HS-5 (cell line): ENCODE data around the gene CLCN7.

Source experiments
- DNase-seq: peaks from one replicate; pipeline ENCODE4 v3.0.0-alpha.2; 2012; ENCODE audit warnings: low read depth

The CLCN7 gene

DNA sequence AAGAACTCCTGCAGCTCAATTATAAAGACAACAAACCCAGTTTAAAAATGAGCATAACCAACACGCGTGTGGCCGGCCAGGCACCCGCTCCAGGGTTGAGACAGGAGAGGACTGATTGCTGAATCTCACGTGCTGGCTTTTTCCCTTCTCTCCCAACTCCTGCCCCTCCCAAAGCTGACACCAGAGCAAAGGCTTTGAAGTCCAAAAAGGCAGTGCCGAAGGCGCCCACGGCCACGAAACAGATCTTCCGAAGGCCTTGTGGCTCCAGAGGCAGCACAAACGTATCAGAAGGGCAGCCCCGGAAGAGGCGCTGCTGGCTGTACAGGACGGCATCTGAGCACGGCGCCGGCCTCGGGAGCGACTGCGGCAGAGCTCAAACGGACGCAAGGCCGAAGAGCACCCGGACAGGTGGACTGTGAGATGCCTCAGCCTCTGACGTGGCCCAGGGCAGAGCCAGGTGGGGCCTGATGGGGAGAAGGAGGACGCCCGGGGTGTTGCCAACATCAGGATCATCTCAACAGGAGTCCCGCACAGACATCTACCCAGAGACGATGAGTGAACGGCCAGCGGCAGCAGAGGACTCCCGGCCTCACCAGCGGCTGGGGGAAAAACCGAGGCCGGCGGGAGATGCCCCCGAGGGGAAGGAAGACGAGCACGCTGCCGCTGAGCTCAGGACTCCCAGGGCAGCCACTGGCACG lies 10.5 kb downstream of the CLCN7 start:
- no peak for DNase-seq

DNA sequence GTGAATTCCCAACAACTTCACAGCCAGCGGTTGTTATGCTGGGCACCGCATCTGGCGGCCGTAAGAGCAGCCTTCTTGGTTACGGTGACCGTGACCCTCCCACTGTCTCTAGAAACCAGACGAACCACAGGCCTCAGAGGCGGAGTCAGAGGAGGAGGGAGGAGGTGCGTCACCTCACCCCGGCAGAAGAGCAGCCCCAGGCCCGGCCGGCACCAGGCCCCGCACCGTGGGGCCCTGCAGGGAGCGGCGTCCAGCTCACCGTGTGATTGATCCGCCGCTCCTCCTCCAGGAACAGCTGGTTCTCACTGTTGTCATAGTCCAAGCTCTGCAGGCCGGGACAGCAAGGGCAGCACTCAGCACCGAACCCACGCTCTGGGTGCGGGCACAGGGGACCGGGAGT lies 13.7 kb downstream of the CLCN7 start:
- DNase-seq, result no peak

DNA sequence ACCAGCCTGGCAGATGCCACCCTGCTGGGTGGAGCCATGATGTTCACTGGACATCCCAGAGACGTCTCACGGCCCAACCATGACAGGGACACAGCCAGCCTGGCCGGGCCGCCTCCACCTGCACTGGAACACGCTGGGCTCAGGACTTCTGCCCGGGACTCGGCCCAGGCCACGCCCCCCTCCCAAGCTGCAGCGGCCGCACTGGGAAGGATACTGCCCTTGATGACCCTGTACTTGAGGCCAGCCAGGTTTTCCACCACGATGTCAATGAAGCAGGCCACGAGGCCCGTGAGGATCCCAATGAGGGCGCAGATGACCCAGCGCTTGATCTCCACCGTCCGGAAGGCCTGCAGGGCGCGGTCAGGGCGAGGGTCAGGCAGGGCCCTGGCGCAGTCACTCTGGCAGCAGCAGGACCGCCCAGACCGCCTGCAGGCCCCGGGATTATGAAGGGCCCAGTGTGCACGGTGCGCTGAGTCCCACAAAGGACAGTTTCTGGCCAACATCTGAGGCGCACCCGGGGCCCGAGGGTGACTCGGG lies 14.2 kb downstream of the CLCN7 start:
- DNase-seq, result no peak

DNA sequence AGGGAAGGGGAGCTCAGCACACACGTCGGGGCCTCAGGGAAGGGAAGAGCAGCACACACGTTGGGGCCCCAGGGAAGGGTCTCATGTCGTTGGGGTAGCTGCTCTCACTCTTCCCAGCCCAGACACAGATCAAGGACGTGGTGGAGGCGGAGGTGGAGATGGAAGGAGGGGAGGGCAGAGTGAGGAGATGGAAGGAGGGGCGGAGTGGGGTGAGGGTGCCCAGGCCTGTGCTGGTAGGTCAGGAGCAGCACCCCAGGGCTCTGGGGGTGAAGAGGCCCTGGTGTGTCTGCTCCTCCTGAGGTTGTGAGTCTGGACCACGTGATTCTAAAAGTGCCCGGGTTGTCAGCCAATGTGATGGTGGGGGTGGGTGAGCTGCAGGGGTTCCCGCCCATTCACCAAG lies 14.9 kb downstream of the CLCN7 start:
- no peak for DNase-seq

DNA sequence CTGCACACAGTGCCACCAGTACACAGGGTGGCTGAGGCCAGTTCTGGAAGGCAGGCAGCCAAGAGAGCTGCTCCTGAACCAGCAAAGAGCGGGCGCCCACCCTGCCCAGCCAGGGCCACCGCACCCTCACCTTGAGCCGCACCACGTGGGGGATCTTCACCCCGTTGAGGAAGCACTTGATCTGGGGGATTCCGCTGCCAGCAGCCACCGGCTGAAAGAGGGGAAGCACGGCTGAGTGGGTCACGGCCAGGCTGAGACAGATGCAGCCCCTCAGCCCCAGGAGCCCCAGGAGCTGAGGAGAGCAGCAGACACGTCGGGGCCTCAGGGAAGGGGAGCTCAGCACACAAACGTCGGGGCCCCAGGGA lies 15.9 kb downstream of the CLCN7 start:
- no peak for DNase-seq

DNA sequence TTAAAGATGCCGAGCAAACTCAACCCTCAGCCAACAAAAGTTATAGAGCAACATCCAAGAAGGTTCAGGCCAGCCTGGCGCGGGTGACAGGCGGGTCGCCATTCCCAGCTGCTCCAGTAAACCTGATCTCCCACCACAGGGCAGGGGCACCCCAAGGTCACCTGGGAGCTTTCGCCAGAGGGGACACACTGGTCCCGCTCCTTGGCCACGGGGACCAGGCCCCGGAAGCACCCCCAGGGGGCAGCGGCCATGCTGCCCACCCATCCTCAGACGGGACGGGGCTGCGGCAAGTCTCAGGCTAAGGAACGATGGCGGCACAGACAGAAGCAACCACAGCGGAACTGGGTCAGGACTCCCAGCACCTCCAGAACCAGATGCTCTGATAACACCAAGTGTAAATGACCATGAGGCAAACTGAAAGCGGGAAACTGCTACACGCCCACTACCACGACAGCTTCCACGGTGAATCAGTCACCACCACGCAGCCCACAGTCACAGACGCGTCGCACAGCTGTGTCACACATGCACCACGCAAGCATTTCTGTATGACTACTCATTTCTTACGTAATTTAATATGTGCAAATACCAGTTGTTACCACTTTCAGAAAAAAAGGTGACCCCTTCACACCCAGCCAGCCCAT lies 16.4 kb downstream of the CLCN7 start:
- DNase-seq, result no peak

DNA sequence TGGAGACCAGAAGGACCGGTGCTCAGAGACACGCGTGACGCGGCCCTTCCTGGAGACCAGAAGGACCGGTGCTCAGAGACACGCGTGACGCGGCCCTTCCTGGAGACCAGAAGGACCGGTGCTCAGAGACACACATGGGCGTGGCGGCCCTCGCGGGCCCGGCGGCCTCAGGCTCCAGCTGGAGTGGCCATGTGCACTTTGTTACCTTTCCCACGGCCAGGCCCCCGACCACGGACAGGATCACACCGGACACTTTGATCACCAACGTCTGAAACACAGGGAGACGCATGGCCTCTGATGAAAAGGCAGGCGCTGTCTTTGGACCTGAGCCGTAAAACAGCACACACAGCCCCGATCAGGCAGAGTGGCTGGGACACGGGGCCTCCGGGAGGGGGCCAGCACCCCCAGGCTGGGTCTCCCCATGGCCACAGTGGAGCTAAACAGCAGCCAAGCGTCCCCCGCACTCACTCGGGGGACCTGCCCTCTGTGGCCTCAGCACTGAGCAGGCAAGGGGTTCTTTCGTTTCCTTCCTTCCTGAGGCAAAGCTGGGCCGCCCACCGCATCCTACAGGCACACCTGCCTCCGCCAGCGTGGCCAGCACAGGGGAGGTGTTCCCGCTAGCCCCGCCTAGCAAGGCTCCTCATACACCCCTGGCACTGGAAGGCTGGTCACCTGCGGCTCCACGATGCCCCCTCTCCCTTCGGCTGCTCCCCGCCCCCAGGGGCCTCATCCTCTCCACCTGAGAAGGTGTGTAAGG lies 17.2 kb downstream of the CLCN7 start:
- DNase-seq, result no peak

DNA sequence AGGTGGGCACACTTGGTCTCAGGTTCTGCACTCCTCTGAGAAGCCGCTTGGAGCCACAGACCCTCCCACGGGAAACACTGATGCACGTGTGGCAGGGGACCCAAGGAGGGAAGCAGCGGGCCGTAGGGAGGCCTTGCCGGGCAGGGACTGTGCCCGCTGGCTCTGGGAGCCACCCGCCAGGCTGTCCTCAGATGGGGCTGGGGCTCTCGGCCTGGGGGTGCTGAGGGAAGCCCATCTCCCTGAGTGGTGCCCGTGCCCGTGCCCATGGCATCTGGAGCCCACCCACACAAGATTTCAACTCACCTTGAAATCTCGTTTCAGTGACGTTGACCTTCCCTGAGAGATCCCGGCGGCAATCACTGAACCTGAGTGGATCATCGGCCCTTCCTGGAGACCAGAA lies 17.9 kb downstream of the CLCN7 start:
- DNase-seq, result no peak

DNA sequence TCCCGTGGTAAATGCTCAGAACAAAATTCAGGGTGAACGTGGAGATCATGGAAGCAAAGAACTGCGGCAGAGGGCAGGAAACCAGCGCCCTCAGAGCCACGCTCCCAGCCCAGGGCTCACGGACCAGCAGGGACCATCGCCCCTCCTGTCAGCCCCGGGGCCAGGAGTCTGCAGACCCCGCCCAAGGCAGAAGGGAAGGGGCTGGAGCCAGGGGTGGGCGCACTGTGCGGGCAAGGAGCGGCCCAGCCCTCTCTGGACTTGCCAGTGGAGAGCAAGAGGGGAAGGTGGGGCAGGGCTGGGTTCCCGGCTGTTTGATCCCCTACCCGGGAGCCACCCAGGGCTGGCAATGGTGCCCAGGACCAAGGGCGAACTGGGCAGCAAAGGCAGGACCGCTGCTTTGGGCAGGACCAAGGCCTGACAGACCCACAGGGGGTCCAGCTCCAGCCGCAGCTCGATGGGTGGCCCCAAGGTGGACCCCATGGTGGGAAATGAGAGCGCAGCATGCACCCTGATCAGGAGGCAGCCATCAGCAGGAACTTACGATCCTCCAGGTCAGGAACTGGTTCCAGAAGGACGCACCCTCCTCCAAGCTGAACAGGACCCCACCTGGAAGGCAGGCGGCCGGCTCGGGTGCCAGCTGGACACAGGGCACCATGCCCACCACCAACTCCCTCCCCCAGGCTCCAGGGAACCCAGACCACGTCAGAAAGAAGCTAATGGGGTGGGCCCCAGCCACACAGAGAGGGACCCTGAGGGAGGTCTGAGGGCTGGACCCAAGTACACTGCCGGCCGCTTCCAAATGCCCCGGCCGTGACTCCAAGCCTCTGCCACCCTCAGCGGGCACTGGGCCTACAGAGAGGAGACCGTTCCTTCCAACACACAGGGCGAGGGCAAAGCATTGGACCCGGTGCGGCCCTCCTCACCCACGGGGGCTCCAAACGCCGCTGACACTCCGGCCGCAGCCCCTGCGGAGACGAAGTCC lies 19.3 kb downstream of the CLCN7 start:
- DNase-seq, result no peak

DNA sequence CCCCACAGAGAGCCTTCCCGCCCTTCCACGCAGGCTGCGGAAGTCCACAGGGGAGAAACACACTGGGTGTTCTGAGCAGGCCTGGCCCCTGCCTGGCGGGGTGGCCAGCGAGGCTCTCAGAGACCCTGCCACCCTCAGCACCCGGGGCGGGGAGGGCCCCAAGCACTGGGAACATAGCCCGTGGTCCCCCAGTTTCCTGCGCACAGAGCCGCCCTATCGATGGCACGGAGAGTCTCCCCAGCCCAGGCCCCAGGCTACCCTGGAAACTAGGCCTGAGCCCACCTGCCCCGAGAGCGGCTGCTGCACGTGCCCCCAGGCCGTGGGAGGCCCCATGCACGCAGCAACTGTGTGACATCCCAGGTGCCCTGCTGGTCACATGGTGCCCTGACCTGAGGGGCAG lies 20.3 kb downstream of the CLCN7 start:
- no peak for DNase-seq

DNA sequence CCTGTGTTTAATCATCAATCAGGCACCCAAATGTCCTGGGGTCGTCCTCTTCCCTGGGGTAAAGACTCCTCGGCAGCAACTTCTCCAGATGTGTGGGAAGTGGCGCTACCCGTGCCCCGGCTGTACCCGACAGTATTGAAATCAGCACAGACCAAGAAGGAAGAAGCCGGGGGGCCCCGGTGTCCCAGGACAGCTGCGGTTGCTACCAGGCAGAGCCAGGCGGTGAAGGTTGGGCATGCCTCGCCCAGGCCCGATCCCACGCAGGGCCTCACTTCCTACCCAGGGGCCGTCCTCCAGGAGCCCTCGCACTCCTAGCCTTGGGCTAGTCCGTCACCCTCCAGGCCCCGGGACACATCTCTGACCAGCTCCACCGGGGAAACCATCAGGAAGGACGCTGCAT lies 21.5 kb downstream of the CLCN7 start:
- DNase-seq, result no peak

DNA sequence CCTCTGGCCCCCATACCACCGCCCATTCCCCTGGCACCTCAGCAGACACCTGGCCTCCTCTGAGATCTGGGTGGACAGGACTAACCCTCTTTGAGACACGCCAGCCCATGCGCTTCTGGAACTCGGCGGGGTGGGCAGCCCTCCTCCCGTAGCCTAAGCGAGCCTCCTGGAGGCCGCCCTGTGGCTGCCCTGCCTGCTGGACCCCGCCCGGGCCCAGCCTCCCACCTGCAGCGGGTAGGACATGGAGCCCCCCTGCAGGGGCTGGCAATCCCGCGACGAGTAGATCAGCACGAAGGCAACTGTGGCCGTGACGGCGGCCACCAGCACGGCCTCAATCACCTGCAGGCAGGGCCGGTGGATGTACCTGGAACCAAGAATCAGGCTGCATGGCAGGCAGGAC lies 22.3 kb downstream of the CLCN7 start:
- no peak for DNase-seq

DNA sequence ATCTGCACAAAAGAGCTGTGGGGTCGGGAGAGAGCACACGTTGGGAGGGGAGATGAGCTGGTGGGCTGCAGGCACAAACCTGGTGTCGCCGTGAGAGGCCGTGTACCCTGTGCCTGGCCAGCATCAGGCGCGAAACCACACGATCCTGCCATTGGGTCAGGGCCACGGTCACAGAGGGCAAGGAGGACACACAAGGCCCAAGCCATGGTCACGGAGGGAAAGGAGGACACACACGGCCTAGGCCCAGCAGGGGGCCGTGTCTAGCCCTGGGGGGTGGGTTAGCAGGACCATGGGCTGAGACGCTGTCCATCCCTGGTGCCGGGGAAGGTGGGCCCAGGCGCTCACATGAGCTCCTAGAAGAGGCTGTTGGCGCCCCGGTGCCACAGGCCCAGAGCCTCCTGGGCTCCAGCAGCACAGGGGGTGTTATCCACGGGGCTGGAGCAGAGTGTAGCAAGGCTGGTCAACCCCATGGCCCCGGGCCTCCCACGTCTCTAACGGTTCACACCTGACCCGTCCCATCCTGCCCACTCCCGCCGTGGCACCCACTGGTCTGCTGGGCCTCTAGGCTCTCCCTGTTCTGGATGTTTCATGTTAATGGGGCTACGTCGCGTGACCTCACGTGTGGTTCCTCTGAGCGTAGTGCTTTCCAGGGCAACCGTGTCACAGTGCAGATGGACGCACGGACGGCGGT lies 23.0 kb downstream of the CLCN7 start:
- no peak for DNase-seq

DNA sequence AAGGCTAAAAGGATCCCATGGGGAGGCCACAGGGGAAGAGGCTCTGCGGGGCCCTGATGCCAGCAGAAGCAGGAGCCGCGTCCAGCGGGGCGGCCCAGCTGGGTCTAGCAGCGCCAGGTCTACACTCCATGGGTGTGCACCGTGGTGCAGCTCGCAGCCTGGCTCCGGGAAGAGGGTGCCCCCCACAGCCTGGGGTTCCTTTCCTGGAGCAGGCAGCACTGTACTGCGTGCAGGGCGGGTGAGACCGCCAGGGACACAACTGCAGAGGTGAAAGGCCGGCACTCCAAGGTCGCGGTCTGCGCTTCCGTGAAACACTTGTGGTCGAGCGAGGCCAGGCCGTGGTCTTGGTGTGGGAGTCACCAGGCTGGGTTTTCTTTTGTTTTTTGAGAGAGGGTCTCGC lies 24.0 kb downstream of the CLCN7 start:
- DNase-seq, result no peak

DNA sequence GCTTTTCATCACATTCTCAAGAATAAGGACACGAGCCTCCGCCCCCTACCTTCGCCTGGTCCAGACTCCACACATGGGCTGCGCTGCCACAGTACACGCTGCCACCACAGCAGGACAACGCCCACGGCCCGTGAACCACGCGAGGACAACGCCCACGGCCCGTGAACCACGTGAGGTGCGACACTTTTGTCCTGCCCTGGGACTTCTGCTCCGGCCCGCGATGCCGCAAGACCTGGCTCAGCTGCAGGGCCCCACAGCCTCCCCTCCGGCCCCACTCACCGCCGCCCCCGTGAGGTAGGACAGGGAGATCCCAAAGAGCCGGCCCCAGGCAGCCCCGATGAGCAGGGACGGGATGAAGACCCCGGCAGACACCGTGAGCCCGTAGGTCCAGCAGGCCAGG lies 24.6 kb downstream of the CLCN7 start:
- no peak for DNase-seq

DNA sequence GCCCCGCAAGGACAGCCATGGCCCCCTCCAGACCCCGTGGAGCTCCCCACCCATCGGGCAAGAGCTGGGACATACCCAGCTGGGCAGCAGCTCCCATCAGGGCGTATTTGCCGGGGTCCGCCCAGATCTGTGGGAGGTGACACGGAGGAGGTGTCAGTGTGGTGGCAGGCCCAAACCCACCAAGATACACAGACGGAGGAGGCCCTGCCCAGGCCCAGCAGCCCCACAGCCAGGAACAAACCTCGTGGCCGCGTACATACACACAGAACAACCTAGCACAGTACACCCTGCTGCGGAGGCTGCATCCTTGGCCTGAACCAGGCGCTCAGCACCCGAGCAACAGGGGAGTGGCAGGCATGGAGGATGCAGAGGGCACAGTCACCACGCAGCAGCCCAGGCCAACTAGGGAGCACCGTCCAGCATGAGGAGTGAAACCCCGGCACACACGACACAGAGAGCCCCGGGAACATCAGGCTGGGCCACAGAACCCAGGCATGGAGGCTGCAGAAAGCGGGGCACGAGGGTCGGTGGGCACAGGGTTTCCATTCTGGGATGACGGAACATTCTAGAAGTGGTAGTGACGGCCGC lies 25.5 kb downstream of the CLCN7 start:
- no peak for DNase-seq

DNA sequence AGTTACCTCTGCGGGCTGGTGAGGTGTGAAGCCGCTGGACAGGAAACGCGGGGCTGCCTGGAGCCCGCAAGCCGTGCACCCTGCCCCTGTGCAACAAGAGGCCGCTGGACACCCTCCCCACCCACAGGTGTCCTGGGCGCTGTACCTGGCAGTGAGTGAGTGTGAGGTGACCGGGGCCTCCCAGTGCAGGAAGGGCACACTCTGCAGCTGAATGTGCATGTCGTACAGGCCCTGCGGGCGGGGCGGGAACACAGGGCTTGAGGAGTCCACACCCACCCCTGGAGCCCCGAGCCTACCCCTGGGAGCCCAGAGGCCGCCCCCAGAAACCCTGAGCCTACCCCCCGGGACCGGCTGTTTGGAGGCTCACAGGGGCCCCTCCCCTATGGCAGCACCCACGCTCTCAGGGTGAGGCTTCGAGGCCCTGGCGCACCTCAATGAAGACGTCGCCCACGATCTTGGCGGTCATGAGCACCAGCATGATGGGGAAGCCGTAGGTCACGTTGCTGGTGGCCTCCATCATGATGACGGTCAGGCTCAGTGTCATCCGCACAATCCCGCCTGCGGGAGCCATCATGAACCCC lies 26.2 kb downstream of the CLCN7 start:
- DNase-seq, result no peak

DNA sequence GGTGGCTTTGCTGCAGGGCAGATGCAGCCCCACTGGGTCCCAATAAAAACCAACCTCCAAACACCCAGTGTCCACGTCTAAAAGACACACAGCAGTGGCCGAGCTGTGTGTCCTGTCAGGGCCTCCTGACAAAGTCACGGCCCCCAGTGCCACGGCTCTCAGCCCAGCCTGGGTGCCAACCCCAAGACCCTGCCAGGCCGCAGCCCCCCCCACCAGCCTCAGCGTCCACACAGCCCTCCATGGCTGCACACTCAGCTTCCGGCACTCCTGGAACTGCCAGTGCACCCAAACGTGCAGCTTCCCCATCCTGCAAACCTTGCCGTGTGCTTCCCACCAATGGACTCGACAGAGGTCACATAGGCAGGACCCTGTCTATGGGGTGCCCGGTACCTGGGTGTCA lies 26.9 kb downstream of the CLCN7 start:
- no peak for DNase-seq

DNA sequence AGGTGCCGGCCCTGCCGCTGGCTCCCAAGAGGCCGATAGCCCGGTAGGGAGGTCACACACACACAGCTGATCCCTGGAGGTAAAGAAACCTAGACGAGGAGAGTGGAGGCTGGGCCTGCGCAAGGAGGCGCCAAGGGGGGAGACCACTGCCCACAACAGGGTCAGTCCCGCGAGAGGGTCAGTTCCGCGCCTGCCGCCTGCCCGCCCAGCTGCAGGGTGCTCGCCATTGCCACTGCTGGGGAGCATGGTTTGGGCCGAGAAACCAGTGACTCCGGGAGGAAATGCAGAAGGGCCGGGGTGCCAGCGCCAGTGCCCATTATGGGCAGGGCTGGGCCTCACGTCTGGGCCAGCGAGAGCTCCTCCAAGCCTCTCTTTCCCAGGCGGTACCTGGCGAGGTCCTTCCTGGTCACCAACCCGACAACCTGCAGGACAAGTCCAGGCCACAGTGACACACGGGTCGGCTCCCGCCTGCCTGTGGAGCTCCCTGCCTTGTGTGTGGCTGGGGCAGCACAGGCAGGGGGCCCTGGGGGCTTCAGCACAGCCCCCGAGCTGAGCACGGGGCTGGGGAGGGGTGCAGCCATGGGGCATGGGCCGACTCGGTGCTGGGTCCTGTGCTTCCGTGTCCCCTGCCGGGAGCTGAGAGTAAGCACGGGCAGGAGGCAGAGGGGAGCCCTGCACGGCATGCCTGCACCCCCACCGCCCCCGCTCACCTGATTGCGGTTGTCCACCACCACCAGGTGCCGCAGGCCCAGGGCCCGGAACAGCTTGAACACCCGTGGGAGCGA lies 28.3 kb downstream of the CLCN7 start:
- DNase-seq, result no peak
